Sigmoid colon (tissue), 3 donors: ENCODE measurements around the gene PTPN6.

Source experiments
- POLR2A ChIP-seq, 2 donors: fragments of 450-650 bp; IDR thresholded peaks; one replicate each; pipeline ENCODE4 v1.6.1; 2016; ENCODE audit warnings: antibody characterized with exemption in 2 of 2, mild to moderate bottlenecking in 2 of 2, moderate library complexity in 2 of 2
- TF ChIP-seq, protein P1 (sequence below), 4 experiments: fragments of 450-650 bp in 3 of 4; fragments of 200-600 bp in 1 of 4; IDR thresholded peaks; one replicate each; pipeline ENCODE4 v1.5.1; 2016 to 2019; ENCODE audit warnings: antibody characterized with exemption in 4 of 4, mild to moderate bottlenecking in 3 of 4, moderate library complexity in 2 of 4

DNA sequence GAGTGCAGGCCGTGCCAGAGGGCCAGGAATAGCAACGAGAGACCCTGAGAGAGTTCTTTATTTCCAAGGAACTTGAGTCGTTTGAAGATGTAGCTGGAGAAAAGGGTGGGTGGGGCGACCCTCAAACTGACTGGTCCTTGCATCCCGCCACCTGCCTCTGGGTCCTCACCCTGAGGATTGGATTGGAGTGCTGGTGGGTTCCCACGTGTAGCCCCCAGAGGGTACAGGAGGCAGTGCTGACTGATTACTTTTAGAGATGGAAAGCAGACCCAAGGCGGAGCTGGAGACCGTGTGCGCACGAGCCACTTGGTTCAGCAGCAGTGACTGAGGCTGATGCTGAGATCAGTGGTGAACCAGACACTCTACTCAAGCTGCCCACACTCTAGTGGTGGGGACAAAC is 26.5 kb downstream of the PTPN6 start:
- TF ChIP-seq POLR2A (IDR thresholded peaks at IDR 0.05), result no peak
- TF ChIP-seq, protein P1, sequence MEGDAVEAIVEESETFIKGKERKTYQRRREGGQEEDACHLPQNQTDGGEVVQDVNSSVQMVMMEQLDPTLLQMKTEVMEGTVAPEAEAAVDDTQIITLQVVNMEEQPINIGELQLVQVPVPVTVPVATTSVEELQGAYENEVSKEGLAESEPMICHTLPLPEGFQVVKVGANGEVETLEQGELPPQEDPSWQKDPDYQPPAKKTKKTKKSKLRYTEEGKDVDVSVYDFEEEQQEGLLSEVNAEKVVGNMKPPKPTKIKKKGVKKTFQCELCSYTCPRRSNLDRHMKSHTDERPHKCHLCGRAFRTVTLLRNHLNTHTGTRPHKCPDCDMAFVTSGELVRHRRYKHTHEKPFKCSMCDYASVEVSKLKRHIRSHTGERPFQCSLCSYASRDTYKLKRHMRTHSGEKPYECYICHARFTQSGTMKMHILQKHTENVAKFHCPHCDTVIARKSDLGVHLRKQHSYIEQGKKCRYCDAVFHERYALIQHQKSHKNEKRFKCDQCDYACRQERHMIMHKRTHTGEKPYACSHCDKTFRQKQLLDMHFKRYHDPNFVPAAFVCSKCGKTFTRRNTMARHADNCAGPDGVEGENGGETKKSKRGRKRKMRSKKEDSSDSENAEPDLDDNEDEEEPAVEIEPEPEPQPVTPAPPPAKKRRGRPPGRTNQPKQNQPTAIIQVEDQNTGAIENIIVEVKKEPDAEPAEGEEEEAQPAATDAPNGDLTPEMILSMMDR (IDR thresholded peaks at IDR 0.05), result no peak
